Measurements from ENCODE around the gene PPFIA1.
A peak's percentile ranks its signal among the peaks of the same experiment; 100 is the strongest.

PPFIA1 gene

GRCh38 chr11:70334351-70334995 lies 64.0 kb downstream of the PPFIA1 start:
- Histone ChIP-seq H2BK5ac (ENCODE audit: low read length) (no peak overlapping the region), H2BK15ac (replicated peaks; ENCODE audit: low read depth) (no peak overlapping the region), H4K8ac (ENCODE audit: low read depth, low read length) (no peak overlapping the region), H3K79me1 (ENCODE audit: low read length) (peaks cover 1% of the 10 kb centered on the region), H3K23ac (ENCODE audit: low read length) (no peak overlapping the region), H3K27ac (ENCODE audit: low read depth, low read length) (no peak overlapping the region), H3K36me3 (ENCODE audit: control insufficient read depth, insufficient read depth, low read length) (peaks cover 27% of the 10 kb centered on the region), H3K79me2 (ENCODE audit: control insufficient read depth, insufficient read depth, low read length) (no peaks in the 10 kb centered on the region), H3K27me3 (ENCODE audit: insufficient read depth, low read length, poor library complexity) (no peaks in the 10 kb centered on the region), H3K18ac (ENCODE audit: low read length) (no peak overlapping the region), H3K4ac (ENCODE audit: low read depth, low read length) (no peak overlapping the region), H3K4me1 (ENCODE audit: control insufficient read depth, low read depth, low read length) (no peaks in the 10 kb centered on the region), H4K5ac (ENCODE audit: low read length) (no peak overlapping the region), H3K56ac (ENCODE audit: low read length) (no peak overlapping the region), H3K9ac (ENCODE audit: low read length) (no peak overlapping the region), H2AK5ac (ENCODE audit: low read length) (no peak overlapping the region), H3K4me2 (ENCODE audit: low read length) (no peak overlapping the region), H2BK120ac (ENCODE audit: low read depth, low read length) (no peak overlapping the region), H3K4me3 (ENCODE audit: low read length) (no peak overlapping the region)
- WGBS (ENCODE audit: extremely low coverage, insufficient coverage, low lambda C conversion rate) = no CpG with 5 or more reads among the region's 16 CpGs
- no peak for DNase-seq

- Histone ChIP-seq H3K18ac (ENCODE audit: low read length) (no peak overlapping the region), H3K27ac (ENCODE audit: low read depth, low read length) (no peak overlapping the region), H3K23ac (ENCODE audit: low read length) (no peak overlapping the region), H3K4me2 (ENCODE audit: low read length) (no peak overlapping the region), H3K79me1 (ENCODE audit: low read length) (peaks cover 1% of the 10 kb centered on the region), H3K79me2 (ENCODE audit: control insufficient read depth, insufficient read depth, low read length) (no peaks in the 10 kb centered on the region), H3K56ac (ENCODE audit: low read length) (no peak overlapping the region), H3K4me1 (ENCODE audit: control insufficient read depth, low read depth, low read length) (no peaks in the 10 kb centered on the region), H3K27me3 (ENCODE audit: insufficient read depth, low read length, poor library complexity) (no peaks in the 10 kb centered on the region), H2AK5ac (ENCODE audit: low read length) (no peak overlapping the region), H3K36me3 (ENCODE audit: control insufficient read depth, insufficient read depth, low read length) (peaks cover 26% of the 10 kb centered on the region), H2BK15ac (replicated peaks; ENCODE audit: low read depth) (no peak overlapping the region), H2BK5ac (ENCODE audit: low read length) (no peak overlapping the region), H3K9ac (ENCODE audit: low read length) (no peak overlapping the region), H4K5ac (ENCODE audit: low read length) (no peak overlapping the region), H3K4ac (ENCODE audit: low read depth, low read length) (no peak overlapping the region), H2BK120ac (ENCODE audit: low read depth, low read length) (no peak overlapping the region), H3K4me3 (ENCODE audit: low read length) (no peak overlapping the region), H4K8ac (ENCODE audit: low read depth, low read length) (no peak overlapping the region)
- 100% methylated on average over 1 of the region's 7 CpGs for WGBS (ENCODE audit: extremely low coverage, insufficient coverage, low lambda C conversion rate)
- DNase-seq = no peak
Observed at GRCh38 chr11:70335511-70335910, 65.0 kb downstream of the PPFIA1 start.

GRCh38 chr11:70338594-70338993 lies 68.1 kb downstream of the PPFIA1 start:
- H3K23ac ChIP-seq (ENCODE audit: low read length) = no peak overlapping the region
- WGBS (ENCODE audit: extremely low coverage, insufficient coverage, low lambda C conversion rate) = no CpG with 5 or more reads among the region's 4 CpGs
- no peak overlapping the region for H3K4me2 ChIP-seq (ENCODE audit: low read length)
- no peak overlapping the region for H2BK120ac ChIP-seq (ENCODE audit: low read depth, low read length)
- no peaks in the 10 kb centered on the region for H3K4me1 ChIP-seq (ENCODE audit: control insufficient read depth, low read depth, low read length)
- no peak overlapping the region for H3K56ac ChIP-seq (ENCODE audit: low read length)
- no peak overlapping the region for H3K4me3 ChIP-seq (ENCODE audit: low read length)
- H3K18ac ChIP-seq (ENCODE audit: low read length) = no peak overlapping the region
- DNase-seq = no peak
- no peaks in the 10 kb centered on the region for H3K27me3 ChIP-seq (ENCODE audit: insufficient read depth, low read length, poor library complexity)
- H3K79me2 ChIP-seq (ENCODE audit: control insufficient read depth, insufficient read depth, low read length) = no peaks in the 10 kb centered on the region
- no peak overlapping the region for H2AK5ac ChIP-seq (ENCODE audit: low read length)
- no peak overlapping the region for H3K27ac ChIP-seq (ENCODE audit: low read depth, low read length)
- no peak overlapping the region for H3K4ac ChIP-seq (ENCODE audit: low read depth, low read length)
- H3K36me3 ChIP-seq (ENCODE audit: control insufficient read depth, insufficient read depth, low read length) = peaks cover 21% of the 10 kb centered on the region
- no peak overlapping the region for H2BK15ac ChIP-seq (replicated peaks; ENCODE audit: low read depth)
- H2BK5ac ChIP-seq (ENCODE audit: low read length) = no peak overlapping the region
- no peak overlapping the region for H3K9ac ChIP-seq (ENCODE audit: low read length)
- no peak overlapping the region for H4K8ac ChIP-seq (ENCODE audit: low read depth, low read length)
- H3K79me1 ChIP-seq (ENCODE audit: low read length) = no peaks in the 10 kb centered on the region
- H4K5ac ChIP-seq (ENCODE audit: low read length) = no peak overlapping the region

GRCh38 chr11:70339066-70339465 lies 68.6 kb downstream of the PPFIA1 start:
- Histone ChIP-seq H2BK15ac (replicated peaks; ENCODE audit: low read depth) (no peak overlapping the region), H3K56ac (ENCODE audit: low read length) (no peak overlapping the region), H3K36me3 (ENCODE audit: control insufficient read depth, insufficient read depth, low read length) (peaks cover 22% of the 10 kb centered on the region), H2BK5ac (ENCODE audit: low read length) (no peak overlapping the region), H3K18ac (ENCODE audit: low read length) (no peak overlapping the region), H2AK5ac (ENCODE audit: low read length) (no peak overlapping the region), H3K4me3 (ENCODE audit: low read length) (no peak overlapping the region), H2BK120ac (ENCODE audit: low read depth, low read length) (no peak overlapping the region), H3K4ac (ENCODE audit: low read depth, low read length) (no peak overlapping the region), H3K4me2 (ENCODE audit: low read length) (no peak overlapping the region), H3K4me1 (ENCODE audit: control insufficient read depth, low read depth, low read length) (no peaks in the 10 kb centered on the region), H3K23ac (ENCODE audit: low read length) (no peak overlapping the region), H3K79me2 (ENCODE audit: control insufficient read depth, insufficient read depth, low read length) (no peaks in the 10 kb centered on the region), H3K9ac (ENCODE audit: low read length) (no peak overlapping the region), H3K27ac (ENCODE audit: low read depth, low read length) (no peak overlapping the region), H4K8ac (ENCODE audit: low read depth, low read length) (no peak overlapping the region), H4K5ac (ENCODE audit: low read length) (no peak overlapping the region), H3K79me1 (ENCODE audit: low read length) (no peaks in the 10 kb centered on the region), H3K27me3 (ENCODE audit: insufficient read depth, low read length, poor library complexity) (no peaks in the 10 kb centered on the region)
- WGBS (ENCODE audit: extremely low coverage, insufficient coverage, low lambda C conversion rate) = no CpG with 5 or more reads among the region's 8 CpGs
- no peak for DNase-seq

GRCh38 chr11:70341881-70342429 lies 71.5 kb downstream of the PPFIA1 start:
- no peak overlapping the region for H3K18ac ChIP-seq (ENCODE audit: low read length)
- no peak overlapping the region for H3K56ac ChIP-seq (ENCODE audit: low read length)
- H3K27ac ChIP-seq (ENCODE audit: low read depth, low read length) = no peak overlapping the region
- H3K79me1 ChIP-seq (ENCODE audit: low read length) = no peaks in the 10 kb centered on the region
- no peak overlapping the region for H2AK5ac ChIP-seq (ENCODE audit: low read length)
- H3K79me2 ChIP-seq (ENCODE audit: control insufficient read depth, insufficient read depth, low read length) = no peaks in the 10 kb centered on the region
- H3K4me1 ChIP-seq (ENCODE audit: control insufficient read depth, low read depth, low read length) = no peaks in the 10 kb centered on the region
- no CpG with 5 or more reads among the region's 15 CpGs for WGBS (ENCODE audit: extremely low coverage, insufficient coverage, low lambda C conversion rate)
- H3K4me2 ChIP-seq (ENCODE audit: low read length) = no peak overlapping the region
- no peak overlapping the region for H3K4ac ChIP-seq (ENCODE audit: low read depth, low read length)
- H3K4me3 ChIP-seq (ENCODE audit: low read length) = no peak overlapping the region
- H3K27me3 ChIP-seq (ENCODE audit: insufficient read depth, low read length, poor library complexity) = no peaks in the 10 kb centered on the region
- no peak overlapping the region for H2BK5ac ChIP-seq (ENCODE audit: low read length)
- no peak overlapping the region for H4K8ac ChIP-seq (ENCODE audit: low read depth, low read length)
- DNase-seq = peak; percentile 13
- H2BK120ac ChIP-seq (ENCODE audit: low read depth, low read length) = no peak overlapping the region
- H3K9ac ChIP-seq (ENCODE audit: low read length) = no peak overlapping the region
- no peak overlapping the region for H3K23ac ChIP-seq (ENCODE audit: low read length)
- H4K5ac ChIP-seq (ENCODE audit: low read length) = no peak overlapping the region
- H3K36me3 ChIP-seq (ENCODE audit: control insufficient read depth, insufficient read depth, low read length) = peaks cover 16% of the 10 kb centered on the region
- H2BK15ac ChIP-seq (replicated peaks; ENCODE audit: low read depth) = no peak overlapping the region

GRCh38 chr11:70343636-70344035 lies 73.1 kb downstream of the PPFIA1 start:
- Histone ChIP-seq H3K27ac (ENCODE audit: low read depth, low read length) (no peak overlapping the region), H2BK15ac (replicated peaks; ENCODE audit: low read depth) (no peak overlapping the region), H3K4ac (ENCODE audit: low read depth, low read length) (no peak overlapping the region), H3K36me3 (ENCODE audit: control insufficient read depth, insufficient read depth, low read length) (peaks cover 16% of the 10 kb centered on the region), H4K5ac (ENCODE audit: low read length) (no peak overlapping the region), H3K4me3 (ENCODE audit: low read length) (no peak overlapping the region), H2BK120ac (ENCODE audit: low read depth, low read length) (no peak overlapping the region), H3K27me3 (ENCODE audit: insufficient read depth, low read length, poor library complexity) (no peaks in the 10 kb centered on the region), H2BK5ac (ENCODE audit: low read length) (no peak overlapping the region), H3K79me2 (ENCODE audit: control insufficient read depth, insufficient read depth, low read length) (no peaks in the 10 kb centered on the region), H3K23ac (ENCODE audit: low read length) (no peak overlapping the region), H3K4me2 (ENCODE audit: low read length) (no peak overlapping the region), H2AK5ac (ENCODE audit: low read length) (no peak overlapping the region), H4K8ac (ENCODE audit: low read depth, low read length) (no peak overlapping the region), H3K4me1 (ENCODE audit: control insufficient read depth, low read depth, low read length) (no peaks in the 10 kb centered on the region), H3K56ac (ENCODE audit: low read length) (no peak overlapping the region), H3K79me1 (ENCODE audit: low read length) (no peaks in the 10 kb centered on the region), H3K9ac (ENCODE audit: low read length) (no peak overlapping the region), H3K18ac (ENCODE audit: low read length) (no peak overlapping the region)
- WGBS (ENCODE audit: extremely low coverage, insufficient coverage, low lambda C conversion rate) = no CpG with 5 or more reads among the region's 11 CpGs
- no peak for DNase-seq
